SK-N-DZ (cell line): ENCODE measurements around the gene HSPD1.

Experiments
- DNase-seq: peaks from one replicate; pipeline ENCODE4 v3.0.0-alpha.2; 2015; ENCODE audit warnings: low spot score
- small RNA-seq, 2 experiments: library from RNA; depleted of rRNA; stranded (forward); fragments of <200 nt; gene quantifications; one replicate each; pipeline ENCODE3, GENCODE V24; 2014

Gene HSPD1

DNA sequence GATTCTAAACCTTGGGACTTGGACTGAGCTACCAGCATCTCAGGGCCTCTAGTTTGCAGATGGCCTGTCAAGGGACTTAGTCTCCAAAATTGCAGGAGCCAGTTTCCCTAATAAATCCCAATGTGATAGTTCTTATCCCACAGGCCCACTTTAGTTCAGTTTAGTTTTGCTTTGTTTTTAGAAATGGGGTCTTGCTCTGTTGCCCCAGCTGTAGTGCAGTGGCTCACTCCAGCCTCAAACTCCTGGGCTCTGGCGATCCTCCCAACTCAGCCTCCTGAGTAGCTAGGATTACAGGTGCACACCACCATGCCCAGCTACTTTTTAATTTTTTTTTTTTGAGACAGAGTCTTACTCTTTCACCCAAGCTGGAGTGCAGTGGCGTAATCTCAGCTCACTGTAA lies 62.3 kb downstream of the HSPD1 start:
- no peak for DNase-seq

Small RNA genes lying within 50 kb of the gene (small RNA-seq; reads per million reads assigned to genes)
- gene AC020550.1 (0 reads per million in 2 experiments), gene RNU6-1029P (0 reads per million in 2 experiments)
